Mesothelial cell of epicardium (in vitro differentiated cells): ENCODE data around the gene CMKLR1. TPM values are rescaled to one million over a fixed set of nuclear protein-coding genes. Genes with fewer than 3 reads are reported as not detected.

Experiments
- DNase-seq, 2 experiments: peaks; one replicate each; pipeline ENCODE4 v3.0.0; 2021; ENCODE audit warnings: low spot score in 2 of 2; ENCODE audit not compliant: unreplicated experiment in 2 of 2
- H3K27ac Mint-ChIP-seq: 2 replicates; pipeline ENCODE4 v1.8.0; 2021; ENCODE audit warnings: mixed read lengths
- H3K27me3 Mint-ChIP-seq: 2 replicates; pipeline ENCODE4 v1.8.0; 2021; ENCODE audit warnings: low read depth, mixed read lengths
- H3K36me3 Mint-ChIP-seq: 2 replicates; pipeline ENCODE4 v1.8.0; 2021; ENCODE audit warnings: mixed read lengths
- H3K4me1 Mint-ChIP-seq: 2 replicates; pipeline ENCODE4 v1.8.0; 2021; ENCODE audit warnings: mixed read lengths
- H3K4me3 Mint-ChIP-seq: 2 replicates; pipeline ENCODE4 v1.8.0; 2021; ENCODE audit warnings: mild to moderate bottlenecking, moderate library complexity, mixed read lengths
- H3K9me3 Mint-ChIP-seq: 2 replicates; pipeline ENCODE4 v1.8.0; 2021; ENCODE audit warnings: mixed read lengths
- CTCF ChIP-seq: fragments of 200-600 bp; sonication (generic); IDR thresholded peaks from one replicate; pipeline ENCODE4 v1.5.0; 2021; ENCODE audit warnings: antibody characterized with exemption; ENCODE audit not compliant: unreplicated experiment
- total RNA-seq: library from RNA; stranded (reverse); gene quantifications from 3 replicates; pipeline ENCODE4 v1.2.1, GENCODE V29; 2021

Gene CMKLR1
- total RNA-seq, 1 donor from 2014 or later = 0.87 TPM

DNA sequence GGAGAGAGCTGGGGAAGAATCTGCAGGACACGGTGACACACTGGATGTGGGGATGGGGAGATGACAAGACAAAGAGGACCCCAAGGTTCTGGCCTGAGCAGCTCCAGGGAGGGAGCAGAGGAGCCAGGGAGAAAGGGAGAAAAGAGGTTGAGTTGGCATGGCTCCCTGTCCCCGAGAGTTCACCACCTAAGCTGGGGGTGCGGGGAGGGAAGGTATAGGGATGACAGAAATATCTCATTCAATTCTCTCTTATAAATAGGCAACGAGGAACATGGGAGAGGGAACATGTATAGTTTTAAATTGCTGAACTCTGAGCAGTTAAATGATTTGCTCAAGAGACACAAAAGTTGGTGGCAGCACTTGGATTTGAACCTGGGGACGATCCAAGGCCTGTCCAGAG lies 85.1 kb downstream of the CMKLR1 start:
- H3K27me3 Mint-ChIP-seq = peaks cover 49% of the 10 kb centered on the region
- H3K27ac Mint-ChIP-seq = no peak overlapping the region
- no peak overlapping the region for H3K4me3 Mint-ChIP-seq
- peaks cover 4% of the 10 kb centered on the region for H3K9me3 Mint-ChIP-seq
- TF ChIP-seq CTCF = no peak
- DNase-seq = no peak
- no peaks in the 10 kb centered on the region for H3K36me3 Mint-ChIP-seq
- no peaks in the 10 kb centered on the region for H3K4me1 Mint-ChIP-seq

GRCh38 chr12:108253540-108253939 lies 85.6 kb downstream of the CMKLR1 start:
- no peak for DNase-seq
- H3K4me1 Mint-ChIP-seq = no peaks in the 10 kb centered on the region
- H3K36me3 Mint-ChIP-seq = no peaks in the 10 kb centered on the region
- H3K27ac Mint-ChIP-seq = no peak overlapping the region
- TF ChIP-seq CTCF = no peak
- no peak overlapping the region for H3K4me3 Mint-ChIP-seq
- H3K27me3 Mint-ChIP-seq = peaks cover 49% of the 10 kb centered on the region
- peaks cover 2% of the 10 kb centered on the region for H3K9me3 Mint-ChIP-seq

- no peak overlapping the region for H3K27ac Mint-ChIP-seq
- no peak for DNase-seq
- H3K27me3 Mint-ChIP-seq = peaks cover 49% of the 10 kb centered on the region
- no peak for TF ChIP-seq CTCF
- no peak overlapping the region for H3K4me3 Mint-ChIP-seq
- H3K36me3 Mint-ChIP-seq = no peaks in the 10 kb centered on the region
- no peaks in the 10 kb centered on the region for H3K4me1 Mint-ChIP-seq
- H3K9me3 Mint-ChIP-seq = no peaks in the 10 kb centered on the region
Observed at GRCh38 chr12:108252523-108252922, 86.6 kb downstream of the CMKLR1 start.

- TF ChIP-seq CTCF = no peak
- no peak overlapping the region for H3K4me3 Mint-ChIP-seq
- peaks cover 50% of the 10 kb centered on the region for H3K27me3 Mint-ChIP-seq
- no peaks in the 10 kb centered on the region for H3K4me1 Mint-ChIP-seq
- H3K9me3 Mint-ChIP-seq = no peaks in the 10 kb centered on the region
- no peak overlapping the region for H3K27ac Mint-ChIP-seq
- no peak for DNase-seq
- H3K36me3 Mint-ChIP-seq = no peaks in the 10 kb centered on the region
Observed at GRCh38 chr12:108248011-108248410, 91.1 kb downstream of the CMKLR1 start.

GRCh38 chr12:108247130-108247529 lies 92.0 kb downstream of the CMKLR1 start:
- H3K36me3 Mint-ChIP-seq = no peaks in the 10 kb centered on the region
- no peak for DNase-seq
- no peaks in the 10 kb centered on the region for H3K9me3 Mint-ChIP-seq
- no peak for TF ChIP-seq CTCF
- H3K4me3 Mint-ChIP-seq = no peak overlapping the region
- H3K27ac Mint-ChIP-seq = no peak overlapping the region
- H3K4me1 Mint-ChIP-seq = no peaks in the 10 kb centered on the region
- H3K27me3 Mint-ChIP-seq = peaks cover 42% of the 10 kb centered on the region
